AG04450 (cell line): Measurements from ENCODE around the gene ADGRG3. TPM values are rescaled to one million over a fixed set of nuclear protein-coding genes. Genes with fewer than 3 reads are reported as not detected.

Source experiments
- CTCF ChIA-PET: fragments of 300-600, 350-600 bp; formaldehyde crosslinking; extraction: SDS; loops from one replicate; lab custom pipeline; 2022; ENCODE audit warnings: antibody characterized with exemption, inconsistent platforms; lab: Charles Lee
- POLR2A ChIA-PET: fragments of 350-600 bp; formaldehyde crosslinking; extraction: SDS; loops from one replicate; lab custom pipeline; 2021; ENCODE audit warnings: antibody characterized with exemption, inconsistent platforms; lab: Yijun Ruan, JAX
- DNase-seq: peaks from one replicate; pipeline ENCODE4 v3.0.0-alpha.2; 2011; ENCODE audit warnings: low read depth, low spot score
- H3K27ac ChIP-seq: one replicate; pipeline ENCODE4 v1.5.1; 2012; ENCODE audit warnings: low read depth, low read length, control low read depth
- H3K27me3 ChIP-seq: one replicate; pipeline ENCODE4 v1.6.0; 2012; ENCODE audit warnings: low read length; ENCODE audit not compliant: control insufficient read depth, insufficient read depth
- H3K4me3 ChIP-seq: 2 replicates; pipeline ENCODE4 v1.5.1; 2011; ENCODE audit warnings: mild to moderate bottlenecking, low read depth, low read length, control low read depth
- H3K9me3 ChIP-seq: 2 replicates; pipeline ENCODE4 v1.5.1; 2012; ENCODE audit warnings: low read length; ENCODE audit not compliant: control insufficient read depth, insufficient read depth
- polyA plus RNA-seq: library from polyadenylated mRNA; depleted of rRNA; stranded (reverse); fragments of >200 nt; gene quantifications from 2 replicates; pipeline ENCODE4 v1.2.3, GENCODE V29; 2011
- TF ChIP-seq, protein P1 (sequence below): IDR thresholded peaks from 2 replicates; pipeline ENCODE4 v1.5.1; 2011; ENCODE audit warnings: low read depth, low read length, control low read depth, inconsistent platforms

ADGRG3 gene
- polyA plus RNA-seq, 1 experiment, result not detected

GRCh38 chr16:57694725-57695679 is 26.9 kb downstream of the ADGRG3 start, which contains the start of gene DRC7:
Gene DRC7 (plus strand): TSS chr16:57694806. CDS start chr16:57697950, 3,144 bp downstream.
- Histone ChIP-seq H3K4me3 (no peak within 1 kb of the TSS), H3K27ac (no peak within 1 kb of the TSS), H3K9me3 (no peaks in the 10 kb centered on the region; the same call in 1 of the 2 replicates), H3K27me3 (peaks cover 31% of the 10 kb centered on the region)
- DNase-seq, result no peak
- TF ChIP-seq, protein P1, sequence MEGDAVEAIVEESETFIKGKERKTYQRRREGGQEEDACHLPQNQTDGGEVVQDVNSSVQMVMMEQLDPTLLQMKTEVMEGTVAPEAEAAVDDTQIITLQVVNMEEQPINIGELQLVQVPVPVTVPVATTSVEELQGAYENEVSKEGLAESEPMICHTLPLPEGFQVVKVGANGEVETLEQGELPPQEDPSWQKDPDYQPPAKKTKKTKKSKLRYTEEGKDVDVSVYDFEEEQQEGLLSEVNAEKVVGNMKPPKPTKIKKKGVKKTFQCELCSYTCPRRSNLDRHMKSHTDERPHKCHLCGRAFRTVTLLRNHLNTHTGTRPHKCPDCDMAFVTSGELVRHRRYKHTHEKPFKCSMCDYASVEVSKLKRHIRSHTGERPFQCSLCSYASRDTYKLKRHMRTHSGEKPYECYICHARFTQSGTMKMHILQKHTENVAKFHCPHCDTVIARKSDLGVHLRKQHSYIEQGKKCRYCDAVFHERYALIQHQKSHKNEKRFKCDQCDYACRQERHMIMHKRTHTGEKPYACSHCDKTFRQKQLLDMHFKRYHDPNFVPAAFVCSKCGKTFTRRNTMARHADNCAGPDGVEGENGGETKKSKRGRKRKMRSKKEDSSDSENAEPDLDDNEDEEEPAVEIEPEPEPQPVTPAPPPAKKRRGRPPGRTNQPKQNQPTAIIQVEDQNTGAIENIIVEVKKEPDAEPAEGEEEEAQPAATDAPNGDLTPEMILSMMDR, result no peak
- POLR2A ChIA-PET, result no interaction called here
- CTCF ChIA-PET, result no interaction called here

DNA sequence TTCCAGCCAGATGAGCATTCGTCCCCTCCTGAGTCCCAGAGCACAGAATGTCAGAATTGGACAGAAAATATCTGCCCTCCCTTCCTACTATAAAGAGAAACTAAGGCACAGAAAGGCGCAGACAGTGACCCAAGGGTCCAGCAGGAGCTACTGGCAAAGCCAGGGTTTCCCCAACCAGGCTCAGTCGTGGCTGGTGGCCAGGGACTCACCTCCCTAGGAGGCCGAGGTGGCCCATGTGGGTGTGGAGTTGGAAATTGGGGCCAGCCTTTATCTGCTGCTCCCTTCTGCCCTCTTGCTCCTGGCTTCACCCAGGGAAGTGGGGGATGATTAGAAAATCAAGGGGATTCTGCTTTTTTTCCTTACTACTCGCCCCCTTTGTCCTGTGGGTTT is 27.6 kb downstream of the ADGRG3 start:
- no peaks in the 10 kb centered on the region; the same call in 1 of the 2 replicates for H3K9me3 ChIP-seq
- no peak for DNase-seq
- ChIA-PET POLR2A (no interaction called here), CTCF (no interaction called here)
- H3K4me3 ChIP-seq, result no peak overlapping the region
- H3K27ac ChIP-seq, result no peak overlapping the region
- TF ChIP-seq, protein P1, result no peak
- H3K27me3 ChIP-seq, result peaks cover 28% of the 10 kb centered on the region

GRCh38 chr16:57696240-57696639 is 28.1 kb downstream of the ADGRG3 start:
- DNase-seq, result no peak
- H3K27me3 ChIP-seq, result peaks cover 25% of the 10 kb centered on the region
- H3K9me3 ChIP-seq, result no peaks in the 10 kb centered on the region; the same call in 1 of the 2 replicates
- CTCF ChIA-PET, result no interaction called here
- H3K4me3 ChIP-seq, result no peak overlapping the region
- TF ChIP-seq, protein P1, result no peak
- POLR2A ChIA-PET, result no interaction called here
- no peak overlapping the region for H3K27ac ChIP-seq

DNA sequence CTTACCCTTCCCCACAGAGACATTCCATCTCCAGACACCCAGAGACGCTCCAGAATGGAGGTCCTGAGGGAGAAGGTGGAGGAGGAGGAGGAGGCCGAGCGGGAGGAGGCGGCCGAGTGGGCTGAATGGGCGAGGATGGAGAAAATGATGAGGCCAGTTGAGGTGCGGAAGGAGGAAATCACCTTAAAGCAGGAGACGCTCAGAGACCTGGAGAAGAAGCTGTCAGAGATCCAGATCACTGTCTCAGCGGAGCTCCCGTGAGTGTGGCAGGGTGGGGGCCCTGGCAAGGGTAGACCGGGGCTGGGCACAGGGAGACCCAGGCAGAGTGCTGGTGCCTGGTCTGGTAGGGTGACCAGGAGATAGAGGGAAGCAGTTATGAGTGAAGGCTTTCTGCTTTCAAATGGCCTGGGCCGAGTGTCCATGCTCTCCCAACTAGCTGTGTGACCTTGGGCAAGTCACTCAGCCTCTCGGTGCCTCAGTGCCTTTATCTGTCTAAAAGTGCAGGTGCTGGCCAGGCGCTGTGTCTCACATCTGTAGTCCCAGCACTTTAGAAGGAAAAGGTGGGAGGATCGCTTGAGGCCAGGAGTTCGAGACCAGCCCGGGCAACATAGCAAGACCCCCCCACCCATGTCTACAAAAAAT is 29.9 kb downstream of the ADGRG3 start:
- Histone ChIP-seq H3K27me3 (peaks cover 18% of the 10 kb centered on the region), H3K9me3 (no peaks in the 10 kb centered on the region; the same call in 1 of the 2 replicates), H3K4me3 (no peak overlapping the region), H3K27ac (no peak overlapping the region)
- CTCF ChIA-PET, result no interaction called here
- POLR2A ChIA-PET, result no interaction called here
- TF ChIP-seq, protein P1, result no peak
- DNase-seq, result no peak
